HEK293 (cell line): ENCODE data around the gene GJD3.

Source experiments
- BCL11A ChIP-seq: fragments of 450-650 bp; formaldehyde crosslinking; IDR thresholded peaks from 2 replicates; pipeline ENCODE4 v1.5.1; 2016; ENCODE audit warnings: low read depth, missing biosample characterization, missing genetic modification characterization
- EGR2 ChIP-seq: fragments of 450-650 bp; formaldehyde crosslinking; IDR thresholded peaks from 2 replicates; pipeline ENCODE4 v1.5.1; 2016; ENCODE audit warnings: low read depth, missing biosample characterization, missing genetic modification characterization
- GFI1B ChIP-seq: fragments of 450-650 bp; formaldehyde crosslinking; IDR thresholded peaks from 2 replicates; pipeline ENCODE4 v1.5.1; 2016; ENCODE audit warnings: missing biosample characterization, missing genetic modification characterization
- GLIS2 ChIP-seq: fragments of 450-650 bp; formaldehyde crosslinking; IDR thresholded peaks from 2 replicates; pipeline ENCODE4 v1.5.1; 2016; ENCODE audit warnings: missing biosample characterization, missing genetic modification characterization
- IKZF3 ChIP-seq: fragments of 450-650 bp; IDR thresholded peaks from 2 replicates; pipeline ENCODE4 v1.5.0; 2018; ENCODE audit warnings: missing biosample characterization, mild to moderate bottlenecking, missing genetic modification characterization, moderate library complexity
- KLF10 ChIP-seq: fragments of 450-650 bp; IDR thresholded peaks from 2 replicates; pipeline ENCODE4 v1.5.1; 2018; ENCODE audit warnings: missing biosample characterization, mild to moderate bottlenecking, missing genetic modification characterization
- SCRT1 ChIP-seq: fragments of 450-650 bp; formaldehyde crosslinking; IDR thresholded peaks from 2 replicates; pipeline ENCODE4 v1.5.1; 2016; ENCODE audit warnings: missing biosample characterization, missing genetic modification characterization, borderline replicate concordance
- SP2 ChIP-seq: fragments of 450-650 bp; formaldehyde crosslinking; IDR thresholded peaks from 2 replicates; pipeline ENCODE4 v1.5.1; 2016; ENCODE audit warnings: missing biosample characterization, missing genetic modification characterization
- WT1 ChIP-seq: fragments of 450-650 bp; formaldehyde crosslinking; IDR thresholded peaks from 2 replicates; pipeline ENCODE4 v1.5.1; 2016; ENCODE audit warnings: missing biosample characterization, missing genetic modification characterization
- YY1 ChIP-seq: fragments of 450-650 bp; formaldehyde crosslinking; IDR thresholded peaks from 2 replicates; pipeline ENCODE4 v1.5.1; 2018; ENCODE audit warnings: missing biosample characterization, missing genetic modification characterization
- ZBTB20 ChIP-seq: fragments of 450-650 bp; formaldehyde crosslinking; IDR thresholded peaks from 2 replicates; pipeline ENCODE4 v1.5.1; 2016; ENCODE audit warnings: missing biosample characterization, missing genetic modification characterization
- ZIC2 ChIP-seq: fragments of 450-650 bp; formaldehyde crosslinking; IDR thresholded peaks from 2 replicates; pipeline ENCODE4 v1.5.1; 2016; ENCODE audit warnings: missing biosample characterization, missing genetic modification characterization
- ZNF138 ChIP-seq: fragments of 450-650 bp; formaldehyde crosslinking; IDR thresholded peaks from 2 replicates; pipeline ENCODE4 v1.5.1; 2016; ENCODE audit warnings: missing biosample characterization, missing genetic modification characterization, borderline replicate concordance
- ZNF175 ChIP-seq: fragments of 450-650 bp; formaldehyde crosslinking; IDR thresholded peaks from 2 replicates; pipeline ENCODE4 v1.5.1; 2016; ENCODE audit warnings: missing biosample characterization, missing genetic modification characterization
- ZNF202 ChIP-seq: fragments of 450-650 bp; formaldehyde crosslinking; IDR thresholded peaks from 2 replicates; pipeline ENCODE4 v1.5.1; 2016; ENCODE audit warnings: missing biosample characterization, missing genetic modification characterization, borderline replicate concordance
- ZNF211 ChIP-seq: fragments of 450-650 bp; formaldehyde crosslinking; IDR thresholded peaks from 2 replicates; pipeline ENCODE4 v1.5.1; 2016; ENCODE audit warnings: low read depth, missing biosample characterization, missing genetic modification characterization
- ZNF223 ChIP-seq: fragments of 450-650 bp; formaldehyde crosslinking; IDR thresholded peaks from 2 replicates; pipeline ENCODE4 v1.5.1; 2016; ENCODE audit warnings: missing biosample characterization, missing genetic modification characterization
- ZNF23 ChIP-seq: fragments of 450-650 bp; formaldehyde crosslinking; IDR thresholded peaks from 2 replicates; pipeline ENCODE4 v1.5.1; 2016; ENCODE audit warnings: missing biosample characterization, missing genetic modification characterization, borderline replicate concordance
- ZNF239 ChIP-seq: fragments of 450-650 bp; formaldehyde crosslinking; IDR thresholded peaks from 2 replicates; pipeline ENCODE4 v1.5.1; 2016; ENCODE audit warnings: missing biosample characterization, missing genetic modification characterization
- ZNF561 ChIP-seq: fragments of 450-650 bp; IDR thresholded peaks from 2 replicates; pipeline ENCODE4 v1.5.1; 2018; ENCODE audit warnings: missing biosample characterization, missing genetic modification characterization, borderline replicate concordance
- ZNF624 ChIP-seq: fragments of 450-650 bp; formaldehyde crosslinking; IDR thresholded peaks from 2 replicates; pipeline ENCODE4 v1.5.1; 2017; ENCODE audit warnings: missing biosample characterization, missing genetic modification characterization
- ZNF792 ChIP-seq: fragments of 450-650 bp; formaldehyde crosslinking; IDR thresholded peaks from 2 replicates; pipeline ENCODE4 v1.5.1; 2016; ENCODE audit warnings: missing biosample characterization, missing genetic modification characterization
- ZNF843 ChIP-seq: fragments of 450-650 bp; formaldehyde crosslinking; IDR thresholded peaks from 2 replicates; pipeline ENCODE4 v1.5.1; 2016; ENCODE audit warnings: missing biosample characterization, missing genetic modification characterization
- TF ChIP-seq, protein P1 (sequence below): fragments of 450-650 bp; formaldehyde crosslinking; IDR thresholded peaks from 2 replicates; pipeline ENCODE4 v1.5.1; 2016; ENCODE audit warnings: missing biosample characterization, missing genetic modification characterization
- TF ChIP-seq, protein P2 (sequence below): fragments of 450-650 bp; formaldehyde crosslinking; IDR thresholded peaks from 2 replicates; pipeline ENCODE4 v1.5.1; 2017; ENCODE audit warnings: missing biosample characterization, missing genetic modification characterization
- TF ChIP-seq, protein P3 (sequence below): fragments of 450-650 bp; formaldehyde crosslinking; optimal IDR thresholded peaks from 2 replicates; pipeline ENCODE3; 2016; ENCODE audit warnings: missing biosample characterization, mild to moderate bottlenecking, missing genetic modification characterization
- TF ChIP-seq, protein P4 (sequence below): fragments of 450-650 bp; formaldehyde crosslinking; IDR thresholded peaks from 2 replicates; pipeline ENCODE4 v1.5.1; 2016; ENCODE audit warnings: missing biosample characterization, missing genetic modification characterization
- TF ChIP-seq, protein P5 (sequence below): fragments of 450-650 bp; formaldehyde crosslinking; IDR thresholded peaks from 2 replicates; pipeline ENCODE4 v1.5.0; 2017; ENCODE audit warnings: missing biosample characterization, missing genetic modification characterization, borderline replicate concordance
- TF ChIP-seq, protein P6 (sequence below): sonication (generic); formaldehyde crosslinking; IDR thresholded peaks from 2 replicates; pipeline ENCODE4 v1.8.1; 2022; ENCODE audit warnings: mild to moderate bottlenecking, moderate library complexity, missing genetic modification reagents
- TF ChIP-seq, protein P7 (sequence below): fragments of 450-650 bp; IDR thresholded peaks from 2 replicates; pipeline ENCODE4 v1.5.1; 2018; ENCODE audit warnings: missing biosample characterization, missing genetic modification characterization
- TF ChIP-seq, protein P8 (sequence below): fragments of 450-650 bp; formaldehyde crosslinking; IDR thresholded peaks from 2 replicates; pipeline ENCODE4; 2016; ENCODE audit warnings: missing biosample characterization, missing genetic modification characterization

Gene GJD3

DNA sequence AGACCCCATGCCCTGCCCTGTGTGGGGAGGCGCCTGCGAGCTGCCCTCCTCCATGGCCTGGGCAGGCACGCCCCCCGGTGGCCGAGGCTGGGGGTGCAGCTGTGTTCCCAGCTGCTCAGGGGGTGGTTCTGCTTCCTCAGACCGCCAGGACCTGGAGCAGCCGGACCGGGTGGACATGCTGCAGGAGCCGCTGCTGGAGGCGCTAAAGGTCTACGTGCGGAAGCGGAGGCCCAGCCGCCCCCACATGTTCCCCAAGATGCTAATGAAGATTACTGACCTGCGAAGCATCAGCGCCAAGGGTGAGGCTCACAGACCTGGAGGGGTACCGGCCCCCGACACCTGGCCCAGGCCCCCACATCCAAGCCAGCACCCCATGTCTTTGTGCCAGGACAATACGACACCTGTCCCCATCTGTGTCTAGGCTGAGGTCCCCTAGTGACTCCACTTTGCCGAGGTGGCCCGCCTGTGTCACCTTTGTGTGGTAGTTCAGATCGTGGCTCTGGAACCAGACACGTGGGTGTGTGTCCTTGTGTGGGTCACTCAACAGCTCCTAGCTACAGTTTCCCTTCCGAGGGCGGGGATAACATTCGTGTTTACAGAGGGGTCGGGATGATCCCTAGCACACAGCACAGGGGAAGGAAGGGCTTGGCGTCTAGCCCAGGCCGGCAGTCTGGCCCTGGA lies 9.3 kb downstream of the GJD3 start (continued):
- TF ChIP-seq, protein P1, sequence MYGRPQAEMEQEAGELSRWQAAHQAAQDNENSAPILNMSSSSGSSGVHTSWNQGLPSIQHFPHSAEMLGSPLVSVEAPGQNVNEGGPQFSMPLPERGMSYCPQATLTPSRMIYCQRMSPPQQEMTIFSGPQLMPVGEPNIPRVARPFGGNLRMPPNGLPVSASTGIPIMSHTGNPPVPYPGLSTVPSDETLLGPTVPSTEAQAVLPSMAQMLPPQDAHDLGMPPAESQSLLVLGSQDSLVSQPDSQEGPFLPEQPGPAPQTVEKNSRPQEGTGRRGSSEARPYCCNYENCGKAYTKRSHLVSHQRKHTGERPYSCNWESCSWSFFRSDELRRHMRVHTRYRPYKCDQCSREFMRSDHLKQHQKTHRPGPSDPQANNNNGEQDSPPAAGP (tag by site-specific recombination): peak; percentile 51
- TF ChIP-seq ZNF239 (no peak), GFI1B (tag by site-specific recombination) (no peak), ZNF202 (no peak), ZNF211 (no peak), YY1 (no peak), GLIS2 (tag by site-specific recombination) (peak; percentile 79; the same call in 1 of the 2 replicates), KLF10 (tag by site-specific recombination) (no peak), ZNF624 (tag by site-specific recombination) (no peak), ZNF138 (no peak), SP2 (tag by site-specific recombination) (no peak), SCRT1 (no peak), ZBTB20 (tag by site-specific recombination) (no peak), ZNF175 (tag by site-specific recombination) (no peak), ZIC2 (tag by site-specific recombination) (no peak), ZNF23 (tag by site-specific recombination) (no peak), ZNF561 (no peak; the same call in 1 of the 2 replicates), ZNF223 (tag by site-specific recombination) (no peak), ZNF792 (tag by site-specific recombination) (no peak), EGR2 (tag by site-specific recombination) (peak; percentile 65), IKZF3 (no peak), BCL11A (no peak), WT1 (no peak), ZNF843 (0 out of 2 replicates have a peak, but pooled peaks have one; percentile 15)
- TF ChIP-seq, protein P2, sequence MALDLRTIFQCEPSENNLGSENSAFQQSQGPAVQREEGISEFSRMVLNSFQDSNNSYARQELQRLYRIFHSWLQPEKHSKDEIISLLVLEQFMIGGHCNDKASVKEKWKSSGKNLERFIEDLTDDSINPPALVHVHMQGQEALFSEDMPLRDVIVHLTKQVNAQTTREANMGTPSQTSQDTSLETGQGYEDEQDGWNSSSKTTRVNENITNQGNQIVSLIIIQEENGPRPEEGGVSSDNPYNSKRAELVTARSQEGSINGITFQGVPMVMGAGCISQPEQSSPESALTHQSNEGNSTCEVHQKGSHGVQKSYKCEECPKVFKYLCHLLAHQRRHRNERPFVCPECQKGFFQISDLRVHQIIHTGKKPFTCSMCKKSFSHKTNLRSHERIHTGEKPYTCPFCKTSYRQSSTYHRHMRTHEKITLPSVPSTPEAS (tag by site-specific recombination): no peak
- TF ChIP-seq, protein P3, sequence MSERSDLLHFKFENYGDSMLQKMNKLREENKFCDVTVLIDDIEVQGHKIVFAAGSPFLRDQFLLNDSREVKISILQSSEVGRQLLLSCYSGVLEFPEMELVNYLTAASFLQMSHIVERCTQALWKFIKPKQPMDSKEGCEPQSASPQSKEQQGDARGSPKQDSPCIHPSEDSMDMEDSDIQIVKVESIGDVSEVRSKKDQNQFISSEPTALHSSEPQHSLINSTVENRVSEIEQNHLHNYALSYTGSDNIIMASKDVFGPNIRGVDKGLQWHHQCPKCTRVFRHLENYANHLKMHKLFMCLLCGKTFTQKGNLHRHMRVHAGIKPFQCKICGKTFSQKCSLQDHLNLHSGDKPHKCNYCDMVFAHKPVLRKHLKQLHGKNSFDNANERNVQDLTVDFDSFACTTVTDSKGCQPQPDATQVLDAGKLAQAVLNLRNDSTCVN (tag by site-specific recombination): no peak
- TF ChIP-seq, protein P4, sequence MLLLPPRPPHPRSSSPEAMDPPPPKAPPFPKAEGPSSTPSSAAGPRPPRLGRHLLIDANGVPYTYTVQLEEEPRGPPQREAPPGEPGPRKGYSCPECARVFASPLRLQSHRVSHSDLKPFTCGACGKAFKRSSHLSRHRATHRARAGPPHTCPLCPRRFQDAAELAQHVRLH (tag by site-specific recombination): no peak
- TF ChIP-seq, protein P5, sequence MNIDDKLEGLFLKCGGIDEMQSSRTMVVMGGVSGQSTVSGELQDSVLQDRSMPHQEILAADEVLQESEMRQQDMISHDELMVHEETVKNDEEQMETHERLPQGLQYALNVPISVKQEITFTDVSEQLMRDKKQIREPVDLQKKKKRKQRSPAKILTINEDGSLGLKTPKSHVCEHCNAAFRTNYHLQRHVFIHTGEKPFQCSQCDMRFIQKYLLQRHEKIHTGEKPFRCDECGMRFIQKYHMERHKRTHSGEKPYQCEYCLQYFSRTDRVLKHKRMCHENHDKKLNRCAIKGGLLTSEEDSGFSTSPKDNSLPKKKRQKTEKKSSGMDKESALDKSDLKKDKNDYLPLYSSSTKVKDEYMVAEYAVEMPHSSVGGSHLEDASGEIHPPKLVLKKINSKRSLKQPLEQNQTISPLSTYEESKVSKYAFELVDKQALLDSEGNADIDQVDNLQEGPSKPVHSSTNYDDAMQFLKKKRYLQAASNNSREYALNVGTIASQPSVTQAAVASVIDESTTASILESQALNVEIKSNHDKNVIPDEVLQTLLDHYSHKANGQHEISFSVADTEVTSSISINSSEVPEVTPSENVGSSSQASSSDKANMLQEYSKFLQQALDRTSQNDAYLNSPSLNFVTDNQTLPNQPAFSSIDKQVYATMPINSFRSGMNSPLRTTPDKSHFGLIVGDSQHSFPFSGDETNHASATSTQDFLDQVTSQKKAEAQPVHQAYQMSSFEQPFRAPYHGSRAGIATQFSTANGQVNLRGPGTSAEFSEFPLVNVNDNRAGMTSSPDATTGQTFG (tag by site-specific recombination): no peak
- TF ChIP-seq, protein P6, sequence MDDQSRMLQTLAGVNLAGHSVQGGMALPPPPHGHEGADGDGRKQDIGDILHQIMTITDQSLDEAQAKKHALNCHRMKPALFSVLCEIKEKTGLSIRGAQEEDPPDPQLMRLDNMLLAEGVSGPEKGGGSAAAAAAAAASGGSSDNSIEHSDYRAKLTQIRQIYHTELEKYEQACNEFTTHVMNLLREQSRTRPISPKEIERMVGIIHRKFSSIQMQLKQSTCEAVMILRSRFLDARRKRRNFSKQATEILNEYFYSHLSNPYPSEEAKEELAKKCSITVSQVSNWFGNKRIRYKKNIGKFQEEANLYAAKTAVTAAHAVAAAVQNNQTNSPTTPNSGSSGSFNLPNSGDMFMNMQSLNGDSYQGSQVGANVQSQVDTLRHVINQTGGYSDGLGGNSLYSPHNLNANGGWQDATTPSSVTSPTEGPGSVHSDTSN (CRISPR knock-in tag): no peak
- TF ChIP-seq, protein P7, sequence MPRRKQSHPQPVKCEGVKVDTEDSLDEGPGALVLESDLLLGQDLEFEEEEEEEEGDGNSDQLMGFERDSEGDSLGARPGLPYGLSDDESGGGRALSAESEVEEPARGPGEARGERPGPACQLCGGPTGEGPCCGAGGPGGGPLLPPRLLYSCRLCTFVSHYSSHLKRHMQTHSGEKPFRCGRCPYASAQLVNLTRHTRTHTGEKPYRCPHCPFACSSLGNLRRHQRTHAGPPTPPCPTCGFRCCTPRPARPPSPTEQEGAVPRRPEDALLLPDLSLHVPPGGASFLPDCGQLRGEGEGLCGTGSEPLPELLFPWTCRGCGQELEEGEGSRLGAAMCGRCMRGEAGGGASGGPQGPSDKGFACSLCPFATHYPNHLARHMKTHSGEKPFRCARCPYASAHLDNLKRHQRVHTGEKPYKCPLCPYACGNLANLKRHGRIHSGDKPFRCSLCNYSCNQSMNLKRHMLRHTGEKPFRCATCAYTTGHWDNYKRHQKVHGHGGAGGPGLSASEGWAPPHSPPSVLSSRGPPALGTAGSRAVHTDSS: no peak
- TF ChIP-seq, protein P8, sequence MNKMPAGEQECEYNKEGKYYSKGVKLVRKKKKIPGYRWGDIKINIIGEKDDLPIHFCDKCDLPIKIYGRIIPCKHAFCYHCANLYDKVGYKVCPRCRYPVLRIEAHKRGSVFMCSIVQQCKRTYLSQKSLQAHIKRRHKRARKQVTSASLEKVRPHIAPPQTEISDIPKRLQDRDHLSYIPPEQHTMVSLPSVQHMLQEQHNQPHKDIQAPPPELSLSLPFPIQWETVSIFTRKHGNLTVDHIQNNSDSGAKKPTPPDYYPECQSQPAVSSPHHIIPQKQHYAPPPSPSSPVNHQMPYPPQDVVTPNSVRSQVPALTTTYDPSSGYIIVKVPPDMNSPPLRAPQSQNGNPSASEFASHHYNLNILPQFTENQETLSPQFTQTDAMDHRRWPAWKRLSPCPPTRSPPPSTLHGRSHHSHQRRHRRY (tag by site-specific recombination): no peak
